Esophagus squamous epithelium (tissue), 5 donors: ENCODE data around the gene FNTB. TPM values are rescaled to one million over a fixed set of nuclear protein-coding genes. Genes with fewer than 3 reads are reported as not detected.

ENCODE experiments used
- DNase-seq: peaks from one replicate; lab custom pipeline; 2025; lab: John Stamatoyannopoulos, UW
- H3K27ac ChIP-seq, 4 donors: fragments of 200-600 bp; sonication (generic); one replicate each; pipeline ENCODE4 v1.5.1; 2016 to 2019; ENCODE audit warnings: mild to moderate bottlenecking in 1 of 4
- H3K27me3 ChIP-seq, 4 donors: fragments of 200-600 bp; sonication (generic); 1 replicate in 3 of 4; 2 replicates in 1 of 4; pipeline versions ENCODE4 v1.5.1 to v1.6.0; 2017 to 2021; ENCODE audit warnings: antibody characterized with exemption in 1 of 4
- H3K36me3 ChIP-seq, 3 donors: fragments of 200-600 bp; sonication (generic); one replicate each; pipeline ENCODE4 v1.5.1; 2016 to 2019
- H3K4me1 ChIP-seq, 3 donors: fragments of 200-600 bp; sonication (generic); one replicate each; pipeline ENCODE4 v1.5.1; 2017 to 2019
- H3K4me3 ChIP-seq, 4 donors: fragments of 200-600 bp; sonication (generic); 1 replicate in 3 of 4; 2 replicates in 1 of 4; pipeline ENCODE4 v1.5.1; 2016 to 2019; ENCODE audit warnings: mild to moderate bottlenecking in 2 of 4, moderate library complexity in 1 of 4
- H3K9me3 ChIP-seq, 3 donors: fragments of 200-600 bp; sonication (generic); one replicate each; pipeline ENCODE4 v1.5.1; 2016 to 2019
- POLR2A ChIP-seq, 4 donors: fragments of 450-650 bp; IDR thresholded peaks; one replicate each; pipeline ENCODE4 v1.6.1; 2017; ENCODE audit warnings: antibody characterized with exemption in 4 of 4, mild to moderate bottlenecking in 4 of 4, moderate library complexity in 3 of 4
- WGBS, 2 donors: methylation state at CpG; one replicate each; pipeline ENCODE4 v1.1.5; 2018; 5-methylcytosine and 5-hydroxymethylcytosine counted together
- intact Hi-C: fragments of 100-400 bp; cut with DNase I; formaldehyde crosslinking; loops from one replicate; pipeline ENCODE4 v1.15.0; 2022
- total RNA-seq, 4 donors: library from RNA; depleted of rRNA; stranded (reverse); fragments of >200 nt; gene quantifications; one replicate each; pipeline ENCODE4 v1.1.0, GENCODE V29; 2016
- TF ChIP-seq, protein P1 (sequence below), 6 experiments: fragments of 450-650 bp in 4 of 6; fragments of 200-600 bp in 2 of 6; sonication (generic) in 2 of 6; IDR thresholded peaks; one replicate each; pipeline ENCODE4 v1.5.1; 2016 to 2019; ENCODE audit warnings: antibody characterized with exemption in 6 of 6, mild to moderate bottlenecking in 4 of 6, moderate library complexity in 4 of 6
- donor health status: DM: yes; HTN: yes; CAD: no.

The FNTB gene
- total RNA-seq, 4 donors from 2014 or later, result 16.2 to 20.4 (median 18.2) TPM

- H3K9me3 ChIP-seq, result no peaks in the 10 kb centered on the region
- no peak for DNase-seq
- intact Hi-C loops, result no loop called here
- H3K4me3 ChIP-seq, result no peak overlapping the region
- H3K4me1 ChIP-seq, result peaks cover 3 to 24% (median 5%) of the 10 kb centered on the region in 3 donors
- peaks cover 0 to 43% (median 0%) of the 10 kb centered on the region in 3 donors for H3K36me3 ChIP-seq
- WGBS, 2 donors, result 92 to 93% methylated on average over 5 to 7 of the region's 8 CpGs
- no peak overlapping the region for H3K27ac ChIP-seq
- no peaks in the 10 kb centered on the region for H3K27me3 ChIP-seq
- no peak for TF ChIP-seq POLR2A (IDR thresholded peaks at IDR 0.05)
- TF ChIP-seq, protein P1, sequence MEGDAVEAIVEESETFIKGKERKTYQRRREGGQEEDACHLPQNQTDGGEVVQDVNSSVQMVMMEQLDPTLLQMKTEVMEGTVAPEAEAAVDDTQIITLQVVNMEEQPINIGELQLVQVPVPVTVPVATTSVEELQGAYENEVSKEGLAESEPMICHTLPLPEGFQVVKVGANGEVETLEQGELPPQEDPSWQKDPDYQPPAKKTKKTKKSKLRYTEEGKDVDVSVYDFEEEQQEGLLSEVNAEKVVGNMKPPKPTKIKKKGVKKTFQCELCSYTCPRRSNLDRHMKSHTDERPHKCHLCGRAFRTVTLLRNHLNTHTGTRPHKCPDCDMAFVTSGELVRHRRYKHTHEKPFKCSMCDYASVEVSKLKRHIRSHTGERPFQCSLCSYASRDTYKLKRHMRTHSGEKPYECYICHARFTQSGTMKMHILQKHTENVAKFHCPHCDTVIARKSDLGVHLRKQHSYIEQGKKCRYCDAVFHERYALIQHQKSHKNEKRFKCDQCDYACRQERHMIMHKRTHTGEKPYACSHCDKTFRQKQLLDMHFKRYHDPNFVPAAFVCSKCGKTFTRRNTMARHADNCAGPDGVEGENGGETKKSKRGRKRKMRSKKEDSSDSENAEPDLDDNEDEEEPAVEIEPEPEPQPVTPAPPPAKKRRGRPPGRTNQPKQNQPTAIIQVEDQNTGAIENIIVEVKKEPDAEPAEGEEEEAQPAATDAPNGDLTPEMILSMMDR (IDR thresholded peaks at IDR 0.05), result no peak
These were observed 33.4 kb upstream of the FNTB start for GRCh38 chr14:64953310-64953654.

GRCh38 chr14:64953661-64954060 is 33.0 kb upstream of the FNTB start:
- WGBS, 2 donors, result 91 to 94% methylated on average over 6 of the region's 6 CpGs
- H3K4me3 ChIP-seq, result no peak overlapping the region
- TF ChIP-seq, protein P1 (IDR thresholded peaks at IDR 0.05), result no peak

GRCh38 chr14:64954491-64955240 is 32.0 kb upstream of the FNTB start:
- Histone ChIP-seq H3K27ac (no peak overlapping the region), H3K27me3 (no peaks in the 10 kb centered on the region), H3K4me1 (peaks cover 5 to 38% (median 7%) of the 10 kb centered on the region in 3 donors), H3K9me3 (no peaks in the 10 kb centered on the region), H3K36me3 (peaks cover 0 to 33% (median 0%) of the 10 kb centered on the region in 3 donors), H3K4me3 (no peak overlapping the region)
- TF ChIP-seq, protein P1 (IDR thresholded peaks at IDR 0.05), result no peak
- no peak for TF ChIP-seq POLR2A (IDR thresholded peaks at IDR 0.05)
- DNase-seq, result no peak
- intact Hi-C loops, result no loop called here
- WGBS, 2 donors, result 88 to 94% methylated on average over 9 of the region's 9 CpGs

More at GRCh38 chr14:64953661-64954060, 33.0 kb upstream of the FNTB start:
- Histone ChIP-seq H3K27ac (no peak overlapping the region), H3K27me3 (no peaks in the 10 kb centered on the region), H3K9me3 (no peaks in the 10 kb centered on the region), H3K4me1 (peaks cover 3 to 28% (median 5%) of the 10 kb centered on the region in 3 donors), H3K36me3 (peaks cover 0 to 39% (median 0%) of the 10 kb centered on the region in 3 donors)
- no peak for DNase-seq
- intact Hi-C loops, result no loop called here

- H3K27ac ChIP-seq, result no peak overlapping the region
- 71 to 93% methylated on average over 6 of the region's 6 CpGs for WGBS, 2 donors
- intact Hi-C loops, result no loop called here
- peaks cover 0 to 26% (median 0%) of the 10 kb centered on the region in 3 donors for H3K36me3 ChIP-seq
- TF ChIP-seq POLR2A (IDR thresholded peaks at IDR 0.05), result no peak
- TF ChIP-seq, protein P1 (IDR thresholded peaks at IDR 0.05), result no peak
- H3K4me1 ChIP-seq, result peaks cover 7 to 44% (median 9%) of the 10 kb centered on the region in 3 donors
- no peak for DNase-seq
- no peak overlapping the region for H3K4me3 ChIP-seq
- H3K9me3 ChIP-seq, result no peaks in the 10 kb centered on the region
- no peaks in the 10 kb centered on the region for H3K27me3 ChIP-seq
These were observed 31.4 kb upstream of the FNTB start for GRCh38 chr14:64955297-64955696.

DNA sequence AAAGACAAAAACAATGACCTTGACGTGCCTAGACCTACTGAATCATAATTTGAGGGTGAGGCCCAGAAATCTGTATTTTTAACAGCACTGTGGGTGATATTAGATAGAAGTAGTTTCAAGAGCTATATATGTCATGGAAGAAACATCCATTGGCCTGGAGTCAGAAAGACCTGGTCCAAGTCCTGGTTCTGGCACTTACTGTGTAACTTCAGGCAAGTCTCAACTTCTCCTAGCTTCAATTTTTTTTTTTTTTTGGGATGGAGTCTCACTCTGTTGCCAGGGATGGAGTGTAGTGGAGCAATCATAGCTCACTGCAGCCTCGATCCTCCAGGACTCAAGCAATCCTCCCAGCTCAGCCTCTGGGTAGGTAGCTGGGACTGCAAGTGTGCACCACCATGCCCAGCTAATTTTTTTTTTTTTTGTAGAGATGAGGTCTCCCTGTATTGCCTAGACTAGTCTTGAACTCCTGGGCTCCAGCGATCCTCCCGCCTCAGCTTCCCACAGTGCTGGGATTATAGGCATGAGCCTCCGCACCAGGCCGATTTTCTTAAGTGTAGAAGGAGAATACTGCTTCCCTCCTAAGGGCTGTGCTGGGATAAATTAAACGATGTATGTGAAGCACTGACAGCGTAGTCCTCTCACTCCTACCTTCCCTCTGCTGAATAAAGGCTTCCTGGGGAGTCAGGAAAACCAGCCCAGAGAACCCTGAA is 29.8 kb upstream of the FNTB start:
- intact Hi-C loops, result no loop called here
- TF ChIP-seq, protein P1 (IDR thresholded peaks at IDR 0.05), result no peak
- no peak for TF ChIP-seq POLR2A (IDR thresholded peaks at IDR 0.05)
- H3K27ac ChIP-seq, result peak overlapping the region in 2 of 4 donors; percentile 11 to 25

More for the DNA sequence above, 29.8 kb upstream of the FNTB start:
- Histone ChIP-seq H3K4me1 (peaks cover 18 to 59% (median 19%) of the 10 kb centered on the region in 3 donors), H3K9me3 (no peaks in the 10 kb centered on the region), H3K36me3 (peaks cover 0 to 11% (median 0%) of the 10 kb centered on the region in 3 donors), H3K4me3 (no peak overlapping the region), H3K27me3 (no peaks in the 10 kb centered on the region)
- WGBS, 2 donors, result 72 to 73% methylated on average over 6 to 8 of the region's 8 CpGs
- no peak for DNase-seq
